ENCODE measurements around the gene TARBP2. TPM values are rescaled to one million over a fixed set of nuclear protein-coding genes. Genes with fewer than 3 reads are reported as not detected.

Gene TARBP2
- 10 to 100 TPM; 32.6 to 35.9 TPM for total RNA-seq

- DNase-seq = peak; percentile 99
- Mint-ChIP-seq H3K27me3 (no peaks in the 10 kb centered on the region), H3K9me3 (no peaks in the 10 kb centered on the region), H3K36me3 (ENCODE audit: low read depth) (no peaks in the 10 kb centered on the region), H3K4me1 (peaks cover 42% of the 10 kb centered on the region), H3K27ac (peak within 1 kb of the TSS; percentile 98), H3K4me3 (peak within 1 kb of the TSS; percentile 89)
- ChIA-PET POLR2A (interaction anchor here (0.6 to 1.2 kb wide), 6 partner anchors 8 to 495 kb away, joined by 3 to 5 read pairs (median 4); partner anchors contain the start of genes EIF4B and SP1), CTCF (interaction anchor here (0.6 to 3.3 kb wide), 19 partner anchors 8 to 179 kb away, joined by 3 to 22 read pairs (median 4); partner anchors contain the start of gene AAAS)
Observed at GRCh38 chr12:53500776-53501614, at the start of gene TARBP2. TARBP2 (plus strand) TSS chr12:53501283; CDS start chr12:53501409, 126 bp downstream.

- Mint-ChIP-seq H3K4me3 (peak within 1 kb of the TSS; percentile 100), H3K27ac (peak within 1 kb of the TSS; percentile 100), H3K36me3 (ENCODE audit: low read depth) (peaks cover 50% of the 10 kb centered on the region), H3K27me3 (no peaks in the 10 kb centered on the region), H3K4me1 (peaks cover 37% of the 10 kb centered on the region), H3K9me3 (no peaks in the 10 kb centered on the region)
- ChIA-PET POLR2A (no interaction called here), CTCF (interaction anchor here (0.7 kb wide), 2 partner anchors 9 to 391 kb away, joined by 3 read pairs; no protein-coding TSS in a partner anchor)
- DNase-seq = peak; percentile 98
Observed at GRCh38 chr12:53451661-53452158, 49.4 kb upstream of the TARBP2 start, which contains the start of gene PCBP2. PCBP2 (plus strand) TSS chr12:53452102; CDS start chr12:53454801, 2,699 bp downstream.

GRCh38 chr12:53452159-53453077, 48.7 kb upstream of the TARBP2 start:
- ChIA-PET POLR2A (interaction anchor here (0.6 kb wide), 1 partner anchor 46 kb away, joined by 3 read pairs; no protein-coding TSS in a partner anchor), CTCF (interaction anchor here (0.6 to 1.6 kb wide), 5 partner anchors 18 to 135 kb away, joined by 3 to 5 read pairs (median 3); partner anchors contain the start of gene AAAS)
- peaks cover 52% of the 10 kb centered on the region for H3K36me3 Mint-ChIP-seq (ENCODE audit: low read depth)
- peaks cover 37% of the 10 kb centered on the region for H3K4me1 Mint-ChIP-seq
- DNase-seq = peak; percentile 78
- H3K9me3 Mint-ChIP-seq = no peaks in the 10 kb centered on the region
- no peaks in the 10 kb centered on the region for H3K27me3 Mint-ChIP-seq
- peak overlapping the region; percentile 100 for H3K27ac Mint-ChIP-seq
- peak overlapping the region; percentile 100 for H3K4me3 Mint-ChIP-seq

- H3K27me3 Mint-ChIP-seq = no peaks in the 10 kb centered on the region
- CTCF ChIA-PET = interaction anchor here (0.6 to 1.6 kb wide), 5 partner anchors 17 to 161 kb away, joined by 3 to 5 read pairs (median 3); no protein-coding TSS in a partner anchor
- DNase-seq = no peak
- POLR2A ChIA-PET = no interaction called here
- peaks cover 43% of the 10 kb centered on the region for H3K4me1 Mint-ChIP-seq
- peak overlapping the region; percentile 15 for H3K27ac Mint-ChIP-seq
- no peaks in the 10 kb centered on the region for H3K9me3 Mint-ChIP-seq
- H3K36me3 Mint-ChIP-seq (ENCODE audit: low read depth) = peaks cover 51% of the 10 kb centered on the region
- H3K4me3 Mint-ChIP-seq = peak overlapping the region; percentile 100
Observed at GRCh38 chr12:53453953-53454640, 47.0 kb upstream of the TARBP2 start.

- ChIA-PET POLR2A (no interaction called here), CTCF (interaction anchor here (0.8 to 1.0 kb wide), 4 partner anchors 22 to 54 kb away, joined by 3 to 4 read pairs (median 3); no protein-coding TSS in a partner anchor)
- H3K36me3 Mint-ChIP-seq (ENCODE audit: low read depth) = peaks cover 54% of the 10 kb centered on the region
- no peak overlapping the region for H3K27ac Mint-ChIP-seq
- no peaks in the 10 kb centered on the region for H3K9me3 Mint-ChIP-seq
- peaks cover 44% of the 10 kb centered on the region for H3K4me1 Mint-ChIP-seq
- DNase-seq = no peak
- no peaks in the 10 kb centered on the region for H3K27me3 Mint-ChIP-seq
- peak overlapping the region; percentile 100 for H3K4me3 Mint-ChIP-seq
Observed at GRCh38 chr12:53454707-53455106, 46.4 kb upstream of the TARBP2 start.

- Mint-ChIP-seq H3K27ac (no peak overlapping the region), H3K4me1 (peaks cover 50% of the 10 kb centered on the region), H3K9me3 (no peaks in the 10 kb centered on the region), H3K36me3 (ENCODE audit: low read depth) (peaks cover 73% of the 10 kb centered on the region), H3K4me3 (no peak overlapping the region), H3K27me3 (no peaks in the 10 kb centered on the region)
- ChIA-PET POLR2A (interaction anchor here (1.0 kb wide), 1 partner anchor 14 kb away, joined by 3 read pairs; no protein-coding TSS in a partner anchor), CTCF (interaction anchor here (1.2 to 1.4 kb wide), 2 partner anchors 8 to 135 kb away, joined by 3 to 4 read pairs; partner anchors contain the start of gene AAAS)
- DNase-seq = no peak
Observed at GRCh38 chr12:53456654-53457366, 44.3 kb upstream of the TARBP2 start.

GRCh38 chr12:53459097-53459496, 42.0 kb upstream of the TARBP2 start:
- Mint-ChIP-seq H3K9me3 (no peaks in the 10 kb centered on the region), H3K27ac (no peak overlapping the region), H3K27me3 (no peaks in the 10 kb centered on the region), H3K4me1 (peaks cover 47% of the 10 kb centered on the region), H3K4me3 (no peak overlapping the region), H3K36me3 (ENCODE audit: low read depth) (peaks cover 80% of the 10 kb centered on the region)
- ChIA-PET CTCF (interaction anchor here (1.1 to 1.6 kb wide), 3 partner anchors 12 to 43 kb away, joined by 3 to 4 read pairs (median 3); no protein-coding TSS in a partner anchor), POLR2A (no interaction called here)
- DNase-seq = no peak

GRCh38 chr12:53461059-53461458, 40.0 kb upstream of the TARBP2 start:
- CTCF ChIA-PET = interaction anchor here (1.1 to 1.4 kb wide), 2 partner anchors 14 to 17 kb away, joined by 3 read pairs; no protein-coding TSS in a partner anchor
- Mint-ChIP-seq H3K36me3 (ENCODE audit: low read depth) (peaks cover 79% of the 10 kb centered on the region), H3K27ac (no peak overlapping the region), H3K4me3 (no peak overlapping the region), H3K27me3 (no peaks in the 10 kb centered on the region), H3K9me3 (no peaks in the 10 kb centered on the region), H3K4me1 (peaks cover 32% of the 10 kb centered on the region)
- POLR2A ChIA-PET = no interaction called here
- DNase-seq = no peak

- ChIA-PET CTCF (interaction anchor here (1.1 to 1.4 kb wide), 2 partner anchors 14 to 16 kb away, joined by 3 read pairs; no protein-coding TSS in a partner anchor), POLR2A (no interaction called here)
- Mint-ChIP-seq H3K27ac (no peak overlapping the region), H3K4me1 (peaks cover 32% of the 10 kb centered on the region), H3K36me3 (ENCODE audit: low read depth) (peaks cover 82% of the 10 kb centered on the region), H3K27me3 (no peaks in the 10 kb centered on the region), H3K9me3 (no peaks in the 10 kb centered on the region), H3K4me3 (no peak overlapping the region)
- DNase-seq = no peak
Observed at GRCh38 chr12:53461591-53461990, 39.5 kb upstream of the TARBP2 start.

- CTCF ChIA-PET = interaction anchor here (1.0 to 1.5 kb wide), 2 partner anchors 11 to 19 kb away, joined by 3 to 5 read pairs; no protein-coding TSS in a partner anchor
- DNase-seq = no peak
- no peaks in the 10 kb centered on the region for H3K9me3 Mint-ChIP-seq
- H3K36me3 Mint-ChIP-seq (ENCODE audit: low read depth) = peaks cover 88% of the 10 kb centered on the region
- H3K27ac Mint-ChIP-seq = no peak overlapping the region
- H3K27me3 Mint-ChIP-seq = no peaks in the 10 kb centered on the region
- H3K4me1 Mint-ChIP-seq = peaks cover 35% of the 10 kb centered on the region
- H3K4me3 Mint-ChIP-seq = no peak overlapping the region
- POLR2A ChIA-PET = no interaction called here
Observed at GRCh38 chr12:53462935-53463334, 38.1 kb upstream of the TARBP2 start.
